ENCODE results near the gene NOL4.

GRCh38 chr18:34219651-34220050, 5.1 kb downstream of the NOL4 start:
- no peak for TF ChIP-seq POLR2AphosphoS5 (IDR thresholded peaks at IDR 0.05; ENCODE audit: low read depth)
- TF ChIP-seq CTCF (IDR thresholded peaks at IDR 0.05; ENCODE audit: insufficient read depth, low read length): no peak
- no peak for TF ChIP-seq REST (IDR thresholded peaks at IDR 0.05; ENCODE audit: insufficient replicate concordance, low read depth)
- TF ChIP-seq SPI1 (IDR thresholded peaks at IDR 0.05; ENCODE audit: borderline replicate concordance, low read depth): no peak
